HL-60 (cell line): ENCODE results near the gene FOXP2. TPM values are rescaled to one million over a fixed set of nuclear protein-coding genes. Genes with fewer than 3 reads are reported as not detected.

Experiments used
- DNase-seq, 2 experiments: peaks; one replicate each; pipeline ENCODE4 v3.0.0-alpha.2; 2010 to 2020; ENCODE audit warnings: low read depth in 1 of 2, low spot score in 1 of 2
- H3K27ac ChIP-seq: fragments of 250-450 bp; sonication (Bioruptor Pico); replicated peaks from 2 replicates; pipeline ENCODE4 v1.5.1; 2020; ENCODE audit warnings: mild to moderate bottlenecking, moderate library complexity
- H3K27me3 ChIP-seq: fragments of 250-450 bp; sonication (Bioruptor Pico); 2 replicates; pipeline ENCODE4 v1.5.1; 2021; ENCODE audit warnings: mild to moderate bottlenecking, moderate library complexity; ENCODE audit not compliant: insufficient read depth, poor library complexity, severe bottlenecking
- H3K4me3 ChIP-seq: replicated peaks from 2 replicates; pipeline ENCODE4 v1.5.1; 2011; ENCODE audit warnings: mild to moderate bottlenecking, control low read depth, low read length; ENCODE audit not compliant: insufficient read depth
- GABPA ChIP-seq: IDR thresholded peaks from 2 replicates; pipeline ENCODE4 v1.6.1; 2012; ENCODE audit warnings: low read depth
- POLR2AphosphoS5 ChIP-seq: IDR thresholded peaks from 2 replicates; pipeline ENCODE4 v1.6.1; 2012; ENCODE audit warnings: low read depth
- SPI1 ChIP-seq: IDR thresholded peaks from 2 replicates; pipeline ENCODE4 v1.6.1; 2012; ENCODE audit warnings: low read depth, mild to moderate bottlenecking, borderline replicate concordance
- microRNA-seq: library from miRNA; unstranded; fragments of <30 nt; microRNA quantifications from one replicate; pipeline ENCODE4, GENCODE V29; 2018
- TF ChIP-seq, protein P1 (sequence below): IDR thresholded peaks from one replicate; pipeline ENCODE4 v1.5.1; 2011; ENCODE audit warnings: low read length, control low read depth, inconsistent platforms; ENCODE audit not compliant: insufficient read depth
- TF ChIP-seq, protein P2 (sequence below): IDR thresholded peaks from 2 replicates; pipeline ENCODE4 v1.6.1; 2012; ENCODE audit warnings: low read depth; ENCODE audit not compliant: insufficient replicate concordance

Gene FOXP2

DNA sequence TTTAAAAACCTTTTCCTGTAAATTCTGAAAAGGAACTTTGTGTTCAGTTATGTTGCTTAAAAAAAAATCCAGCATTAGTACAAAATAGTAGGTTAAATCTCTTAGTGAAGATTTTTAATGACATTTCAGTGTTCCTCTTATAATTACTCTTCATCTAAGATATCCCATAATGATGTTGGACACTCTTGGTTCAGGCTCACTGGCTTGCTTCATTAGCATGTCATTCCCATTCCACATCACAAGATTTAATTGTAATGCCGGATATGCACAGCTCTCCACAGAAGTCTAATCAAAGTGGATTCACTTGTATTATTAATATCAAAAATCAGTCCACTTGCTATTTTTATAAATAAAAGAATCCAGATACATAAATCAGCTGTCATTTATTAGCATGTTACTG, 327.3 kb downstream of the FOXP2 start:
- Histone ChIP-seq H3K27me3 (no peaks in the 10 kb centered on the region), H3K27ac (no peak overlapping the region), H3K4me3 (no peak overlapping the region)
- TF ChIP-seq GABPA (no peak), POLR2AphosphoS5 (no peak), SPI1 (no peak)
- TF ChIP-seq, protein P1, sequence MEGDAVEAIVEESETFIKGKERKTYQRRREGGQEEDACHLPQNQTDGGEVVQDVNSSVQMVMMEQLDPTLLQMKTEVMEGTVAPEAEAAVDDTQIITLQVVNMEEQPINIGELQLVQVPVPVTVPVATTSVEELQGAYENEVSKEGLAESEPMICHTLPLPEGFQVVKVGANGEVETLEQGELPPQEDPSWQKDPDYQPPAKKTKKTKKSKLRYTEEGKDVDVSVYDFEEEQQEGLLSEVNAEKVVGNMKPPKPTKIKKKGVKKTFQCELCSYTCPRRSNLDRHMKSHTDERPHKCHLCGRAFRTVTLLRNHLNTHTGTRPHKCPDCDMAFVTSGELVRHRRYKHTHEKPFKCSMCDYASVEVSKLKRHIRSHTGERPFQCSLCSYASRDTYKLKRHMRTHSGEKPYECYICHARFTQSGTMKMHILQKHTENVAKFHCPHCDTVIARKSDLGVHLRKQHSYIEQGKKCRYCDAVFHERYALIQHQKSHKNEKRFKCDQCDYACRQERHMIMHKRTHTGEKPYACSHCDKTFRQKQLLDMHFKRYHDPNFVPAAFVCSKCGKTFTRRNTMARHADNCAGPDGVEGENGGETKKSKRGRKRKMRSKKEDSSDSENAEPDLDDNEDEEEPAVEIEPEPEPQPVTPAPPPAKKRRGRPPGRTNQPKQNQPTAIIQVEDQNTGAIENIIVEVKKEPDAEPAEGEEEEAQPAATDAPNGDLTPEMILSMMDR = no peak
- TF ChIP-seq, protein P2, sequence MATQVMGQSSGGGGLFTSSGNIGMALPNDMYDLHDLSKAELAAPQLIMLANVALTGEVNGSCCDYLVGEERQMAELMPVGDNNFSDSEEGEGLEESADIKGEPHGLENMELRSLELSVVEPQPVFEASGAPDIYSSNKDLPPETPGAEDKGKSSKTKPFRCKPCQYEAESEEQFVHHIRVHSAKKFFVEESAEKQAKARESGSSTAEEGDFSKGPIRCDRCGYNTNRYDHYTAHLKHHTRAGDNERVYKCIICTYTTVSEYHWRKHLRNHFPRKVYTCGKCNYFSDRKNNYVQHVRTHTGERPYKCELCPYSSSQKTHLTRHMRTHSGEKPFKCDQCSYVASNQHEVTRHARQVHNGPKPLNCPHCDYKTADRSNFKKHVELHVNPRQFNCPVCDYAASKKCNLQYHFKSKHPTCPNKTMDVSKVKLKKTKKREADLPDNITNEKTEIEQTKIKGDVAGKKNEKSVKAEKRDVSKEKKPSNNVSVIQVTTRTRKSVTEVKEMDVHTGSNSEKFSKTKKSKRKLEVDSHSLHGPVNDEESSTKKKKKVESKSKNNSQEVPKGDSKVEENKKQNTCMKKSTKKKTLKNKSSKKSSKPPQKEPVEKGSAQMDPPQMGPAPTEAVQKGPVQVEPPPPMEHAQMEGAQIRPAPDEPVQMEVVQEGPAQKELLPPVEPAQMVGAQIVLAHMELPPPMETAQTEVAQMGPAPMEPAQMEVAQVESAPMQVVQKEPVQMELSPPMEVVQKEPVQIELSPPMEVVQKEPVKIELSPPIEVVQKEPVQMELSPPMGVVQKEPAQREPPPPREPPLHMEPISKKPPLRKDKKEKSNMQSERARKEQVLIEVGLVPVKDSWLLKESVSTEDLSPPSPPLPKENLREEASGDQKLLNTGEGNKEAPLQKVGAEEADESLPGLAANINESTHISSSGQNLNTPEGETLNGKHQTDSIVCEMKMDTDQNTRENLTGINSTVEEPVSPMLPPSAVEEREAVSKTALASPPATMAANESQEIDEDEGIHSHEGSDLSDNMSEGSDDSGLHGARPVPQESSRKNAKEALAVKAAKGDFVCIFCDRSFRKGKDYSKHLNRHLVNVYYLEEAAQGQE = no peak
- no peak for DNase-seq

Small RNA genes within 50 kb of the gene (microRNA-seq; reads per million reads assigned to microRNA genes)
- gene MIR3666 = not detected
